Activated CD4-positive, alpha-beta T cell treated with anti-CD3 and anti-CD28 coated beads, Interleukin-2, amount 10 ng/mL, durations not matched to agents 24 days and 14 days (primary cell): ENCODE measurements around the gene CAPN5. TPM values are rescaled to one million over a fixed set of nuclear protein-coding genes. Genes with fewer than 3 reads are reported as not detected.

Experiments
- DNase-seq: peaks from one replicate; pipeline ENCODE4 v3.0.0; 2022
- H3K27ac Mint-ChIP-seq: one replicate; pipeline ENCODE4 v1.8.0; 2022; ENCODE audit warnings: mild to moderate bottlenecking, mixed read lengths
- H3K27me3 Mint-ChIP-seq: one replicate; pipeline ENCODE4 v1.8.0; 2022; ENCODE audit warnings: mixed read lengths
- H3K36me3 Mint-ChIP-seq: one replicate; pipeline ENCODE4 v1.8.0; 2022; ENCODE audit warnings: low read depth, mild to moderate bottlenecking, mixed read lengths
- H3K4me1 Mint-ChIP-seq: one replicate; pipeline ENCODE4 v1.8.0; 2021; ENCODE audit warnings: mixed read lengths
- H3K4me3 Mint-ChIP-seq: one replicate; pipeline ENCODE4 v1.8.0; 2022; ENCODE audit warnings: mild to moderate bottlenecking, moderate library complexity, mixed read lengths
- H3K9me3 Mint-ChIP-seq: one replicate; pipeline ENCODE4 v1.8.0; 2021; ENCODE audit warnings: mixed read lengths
- intact Hi-C: fragments of 100-400 bp; cut with micrococcal nuclease; formaldehyde crosslinking; loops from one replicate; pipeline ENCODE4 v1.15.1; 2023
- total RNA-seq: library from RNA; stranded (reverse); gene quantifications from 2 replicates; pipeline ENCODE4 v1.2.3, GENCODE V29; 2022

The CAPN5 gene
- total RNA-seq, 1 donor from 2014 or later, result 0.30 TPM

DNA sequence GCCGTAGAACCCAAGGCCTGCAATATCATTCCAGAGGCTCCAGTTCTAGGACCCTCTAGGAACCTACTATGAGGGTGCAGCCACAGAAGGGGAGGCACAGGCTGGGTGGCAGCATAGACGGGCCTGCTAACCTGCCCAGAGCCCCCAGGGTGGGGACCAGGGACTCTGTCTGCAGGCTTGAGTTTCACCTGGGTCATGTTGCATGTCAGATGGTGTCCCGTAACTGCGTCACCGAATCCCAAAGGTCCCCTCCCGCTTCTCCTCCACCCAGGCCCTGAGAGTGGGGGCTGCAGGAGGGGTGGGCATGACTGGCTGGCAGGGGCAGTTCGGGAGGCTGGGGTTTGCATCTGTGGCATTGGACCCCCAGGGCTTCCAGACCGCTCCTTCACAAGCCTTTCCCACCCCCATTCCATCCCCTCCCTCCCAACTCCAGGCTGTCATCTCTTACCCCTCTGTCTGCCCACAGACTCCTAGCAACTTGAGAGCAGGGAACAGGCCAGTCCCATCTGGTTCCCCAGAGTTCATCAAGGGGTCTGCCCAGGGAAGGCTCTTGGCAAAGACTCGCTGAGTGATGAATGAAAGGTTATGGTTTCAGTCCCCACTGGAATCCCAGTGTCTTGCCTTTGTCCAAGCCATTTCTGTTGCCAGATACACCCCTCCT is 77.6 kb downstream of the CAPN5 start:
- no peaks in the 10 kb centered on the region for H3K36me3 Mint-ChIP-seq
- DNase-seq, result no peak
- H3K27me3 Mint-ChIP-seq, result peaks cover 21% of the 10 kb centered on the region
- H3K4me1 Mint-ChIP-seq, result peaks cover 14% of the 10 kb centered on the region
- no peak overlapping the region for H3K4me3 Mint-ChIP-seq
- no peaks in the 10 kb centered on the region for H3K9me3 Mint-ChIP-seq
- intact Hi-C loops, result no loop called here
- H3K27ac Mint-ChIP-seq, result no peak overlapping the region

DNA sequence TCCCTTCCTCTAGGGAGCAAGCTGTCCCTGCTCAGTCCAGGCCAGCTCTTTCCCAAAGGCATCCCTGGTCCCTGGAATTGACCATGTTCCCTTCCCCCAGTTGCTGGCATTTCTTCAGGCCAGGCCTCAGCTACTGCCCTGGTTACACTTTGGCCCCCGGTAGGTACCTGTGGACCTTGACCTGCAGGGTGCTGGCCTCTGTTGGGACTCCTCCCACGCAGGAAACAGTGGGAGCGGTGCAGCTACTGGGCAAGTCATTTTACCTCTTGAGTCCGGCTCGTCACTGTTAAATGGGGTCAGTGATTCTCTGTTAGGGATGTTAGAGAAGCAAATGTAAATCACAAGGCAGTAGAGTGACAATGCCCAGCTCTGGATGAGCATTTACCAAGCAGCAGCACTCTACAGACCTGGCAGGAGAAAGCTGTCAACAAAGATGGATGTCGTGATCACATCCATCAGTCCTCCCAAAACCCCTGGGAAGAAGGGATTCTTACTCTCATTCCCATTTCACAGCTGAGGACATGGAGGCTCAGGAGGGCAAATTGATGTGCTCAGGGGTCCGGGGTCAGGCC is 78.2 kb downstream of the CAPN5 start:
- Mint-ChIP-seq H3K36me3 (no peaks in the 10 kb centered on the region), H3K27ac (no peak overlapping the region), H3K27me3 (peaks cover 16% of the 10 kb centered on the region), H3K9me3 (no peaks in the 10 kb centered on the region), H3K4me3 (no peak overlapping the region), H3K4me1 (peaks cover 15% of the 10 kb centered on the region)
- intact Hi-C loops, result no loop called here
- DNase-seq, result no peak

DNA sequence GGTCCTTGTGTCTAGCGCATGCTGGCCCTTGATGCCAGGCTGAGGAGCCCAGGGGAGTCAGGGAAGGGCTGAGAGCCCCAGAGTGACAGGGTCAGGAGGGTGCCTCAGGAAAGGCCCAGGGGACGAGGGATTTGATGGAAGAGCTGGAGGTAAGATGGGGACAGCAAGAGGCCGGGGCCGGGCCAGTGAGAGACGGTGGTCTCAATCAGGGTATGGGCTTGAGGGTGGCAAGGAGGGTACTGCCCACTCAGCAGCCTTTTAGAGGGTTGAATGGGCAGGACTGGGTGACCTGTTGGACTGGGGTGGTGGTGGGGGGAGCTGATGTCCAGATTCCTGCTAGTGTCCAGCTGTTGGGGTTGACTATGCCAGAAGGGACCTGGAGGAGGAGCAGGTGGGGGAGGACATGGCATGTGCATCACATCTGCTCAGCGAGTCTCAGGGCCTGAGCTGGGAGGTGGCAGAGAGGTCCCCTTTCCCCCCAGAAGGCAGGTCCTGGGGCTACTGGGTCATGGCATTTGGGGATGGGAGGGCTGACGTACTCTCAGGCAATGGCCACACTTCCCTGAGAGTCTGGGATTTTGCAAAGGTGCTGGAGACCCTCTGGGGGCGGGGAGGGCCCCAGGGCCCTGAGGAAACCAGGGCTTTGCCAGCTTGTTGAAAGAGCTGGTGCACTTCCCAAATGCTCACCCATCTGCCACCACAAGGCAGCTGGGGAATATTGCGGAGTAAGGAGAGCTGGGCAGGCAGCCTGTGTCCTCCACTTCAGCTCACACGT is 79.7 kb downstream of the CAPN5 start:
- DNase-seq, result no peak
- Mint-ChIP-seq H3K27me3 (peaks cover 14% of the 10 kb centered on the region), H3K4me3 (no peak overlapping the region), H3K9me3 (no peaks in the 10 kb centered on the region), H3K36me3 (no peaks in the 10 kb centered on the region), H3K4me1 (peaks cover 17% of the 10 kb centered on the region), H3K27ac (no peak overlapping the region)
- intact Hi-C loops, result no loop called here

DNA sequence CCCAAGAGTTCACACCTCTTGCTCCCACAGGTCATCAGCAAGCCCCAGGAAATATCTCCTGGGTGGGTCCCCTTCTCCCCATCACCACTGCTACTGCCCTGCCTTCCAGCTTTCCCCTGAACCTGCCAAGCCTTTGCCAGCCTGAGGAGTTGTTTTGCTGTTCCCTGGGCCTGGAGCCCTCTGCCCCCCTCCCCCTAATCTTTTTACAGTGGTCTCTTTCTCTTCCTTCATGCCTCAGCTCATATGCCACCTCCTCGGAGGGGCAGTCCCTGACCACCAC is 80.2 kb downstream of the CAPN5 start:
- Mint-ChIP-seq H3K4me1 (peaks cover 20% of the 10 kb centered on the region), H3K36me3 (no peaks in the 10 kb centered on the region), H3K9me3 (no peaks in the 10 kb centered on the region), H3K4me3 (no peak overlapping the region), H3K27me3 (peaks cover 14% of the 10 kb centered on the region), H3K27ac (no peak overlapping the region)
- intact Hi-C loops, result no loop called here
- DNase-seq, result no peak

DNA sequence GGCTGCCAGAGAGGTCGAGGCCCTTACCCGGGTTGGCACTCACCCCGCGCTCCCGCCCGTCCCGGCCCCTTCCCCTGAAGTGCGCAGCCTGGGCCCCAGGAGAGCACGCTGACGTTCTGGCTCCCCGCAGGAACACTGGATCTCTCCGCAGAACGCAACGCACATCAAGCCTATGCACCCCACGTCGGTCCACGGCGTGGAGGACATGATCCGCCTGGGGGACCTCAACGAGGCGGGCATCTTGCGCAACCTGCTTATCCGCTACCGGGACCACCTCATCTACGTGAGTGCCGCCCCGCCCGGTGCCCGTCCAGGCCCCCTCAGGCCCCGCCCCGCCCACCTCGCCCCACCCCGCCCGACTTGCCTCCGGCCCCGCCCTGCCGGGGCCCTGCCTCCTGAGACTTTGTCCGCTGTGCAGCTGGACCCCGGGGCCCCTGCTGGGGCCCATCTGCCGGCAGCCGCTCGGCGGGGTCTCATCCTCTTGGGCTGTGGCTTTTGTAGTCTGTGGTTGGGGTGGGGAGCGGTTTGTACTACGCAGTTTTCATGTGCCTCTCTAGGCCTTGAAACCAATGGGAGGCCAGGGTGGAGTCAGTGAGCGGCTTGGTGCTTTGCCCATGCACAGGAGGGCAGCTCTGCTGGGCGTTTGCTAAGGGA is 81.0 kb downstream of the CAPN5 start:
- Mint-ChIP-seq H3K27me3 (peaks cover 14% of the 10 kb centered on the region), H3K9me3 (no peaks in the 10 kb centered on the region), H3K36me3 (no peaks in the 10 kb centered on the region), H3K27ac (no peak overlapping the region), H3K4me3 (peak overlapping the region; percentile 76), H3K4me1 (peaks cover 24% of the 10 kb centered on the region)
- peak; percentile 78 for DNase-seq
- intact Hi-C loops, result no loop called here

DNA sequence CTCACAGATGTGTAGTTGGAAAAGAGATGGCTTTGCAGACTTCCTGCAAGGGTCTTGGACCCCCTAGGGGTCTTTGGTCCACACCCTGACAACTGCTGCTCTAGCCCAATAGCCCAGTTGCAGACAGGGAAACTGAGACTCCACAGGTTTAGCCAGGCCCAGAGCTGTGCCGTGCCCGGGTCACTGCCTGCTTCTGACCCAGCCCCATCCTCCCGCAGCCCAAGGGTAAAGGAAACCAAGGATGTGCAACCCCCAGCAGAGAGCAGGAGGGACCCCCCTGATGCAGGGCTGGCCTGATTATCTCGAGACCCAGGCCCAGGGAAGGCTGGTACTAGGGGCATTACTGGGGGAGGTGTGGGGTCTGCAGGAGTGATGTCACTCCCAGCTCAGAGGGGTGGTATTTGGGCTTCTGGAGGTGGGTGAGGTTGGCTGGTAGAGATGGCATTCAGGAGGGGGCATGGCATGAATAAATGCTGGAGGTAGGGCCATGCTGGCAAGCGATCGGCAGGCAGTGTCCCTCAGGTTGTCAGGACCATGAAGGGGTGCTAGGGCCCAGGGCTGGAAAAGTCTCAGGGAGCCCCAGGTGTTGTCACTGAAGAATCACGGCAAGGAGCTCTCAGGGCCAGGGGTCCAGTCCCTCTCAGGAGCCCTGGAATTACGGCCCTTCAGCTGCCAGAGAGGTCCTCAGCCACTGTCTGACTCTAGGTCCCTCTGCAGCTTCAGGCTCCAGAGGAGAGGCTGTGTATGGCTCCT is 82.4 kb downstream of the CAPN5 start:
- Mint-ChIP-seq H3K27me3 (peaks cover 14% of the 10 kb centered on the region), H3K4me3 (no peak overlapping the region), H3K27ac (no peak overlapping the region), H3K4me1 (peaks cover 33% of the 10 kb centered on the region), H3K36me3 (no peaks in the 10 kb centered on the region), H3K9me3 (no peaks in the 10 kb centered on the region)
- intact Hi-C loops, result no loop called here
- DNase-seq, result no peak

DNA sequence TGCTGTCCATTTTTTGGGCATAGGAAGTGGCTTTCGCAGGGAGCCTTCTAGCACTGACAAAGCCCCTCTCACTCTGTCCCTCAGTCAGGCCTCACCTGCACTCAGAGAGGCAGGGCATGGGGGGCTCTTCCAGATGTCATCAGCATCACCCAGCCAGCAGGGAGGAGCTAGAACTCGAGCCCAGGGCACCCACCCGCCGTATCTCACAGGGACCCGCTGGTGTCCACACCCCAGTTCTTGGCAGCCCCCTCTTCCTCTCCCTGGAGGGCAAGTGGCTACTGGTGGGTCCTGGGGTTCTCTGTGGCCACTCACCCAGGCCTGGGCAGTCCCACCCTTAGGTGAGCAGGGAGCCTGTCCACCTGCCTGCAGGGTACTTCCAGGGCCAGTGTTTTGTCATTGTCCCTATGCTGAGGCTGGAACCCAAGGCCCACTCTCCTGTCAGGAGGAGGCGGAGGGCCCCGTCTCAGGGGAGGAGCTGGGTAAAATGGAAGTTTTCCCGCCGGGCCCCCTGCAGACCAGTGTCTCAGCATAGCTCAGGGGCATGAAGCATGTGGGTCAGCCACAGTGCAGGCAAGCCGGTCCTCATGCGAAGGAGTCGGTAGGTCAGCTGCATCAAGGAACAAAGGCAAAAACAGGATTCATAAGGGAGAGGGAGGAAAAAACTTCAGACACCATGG is 83.1 kb downstream of the CAPN5 start:
- intact Hi-C loops, result no loop called here
- H3K4me3 Mint-ChIP-seq, result no peak overlapping the region
- no peak for DNase-seq
- peaks cover 33% of the 10 kb centered on the region for H3K4me1 Mint-ChIP-seq
- no peaks in the 10 kb centered on the region for H3K9me3 Mint-ChIP-seq
- no peak overlapping the region for H3K27ac Mint-ChIP-seq
- H3K36me3 Mint-ChIP-seq, result no peaks in the 10 kb centered on the region
- peaks cover 14% of the 10 kb centered on the region for H3K27me3 Mint-ChIP-seq

DNA sequence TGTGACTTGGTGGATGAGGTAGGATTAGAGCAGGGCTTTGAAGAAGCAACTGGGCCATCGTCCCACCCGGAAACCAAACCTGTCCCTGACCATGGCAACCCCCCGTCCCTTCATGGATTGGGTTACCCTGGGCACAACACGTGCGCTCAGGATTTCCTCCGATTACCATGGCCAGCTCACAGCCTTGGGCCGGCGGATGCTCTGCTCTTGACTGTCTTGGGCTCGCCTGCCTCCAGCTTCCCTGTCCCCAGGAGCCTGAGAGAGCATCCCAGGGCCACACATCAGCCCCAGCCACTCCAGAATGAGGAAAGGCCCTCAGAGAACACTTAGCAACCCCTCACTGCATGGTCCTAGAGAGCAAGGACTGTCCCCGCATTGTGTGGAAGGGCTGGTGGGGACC is 84.1 kb downstream of the CAPN5 start:
- DNase-seq, result no peak
- intact Hi-C loops, result no loop called here
- Mint-ChIP-seq H3K27ac (no peak overlapping the region), H3K4me1 (peaks cover 35% of the 10 kb centered on the region), H3K9me3 (no peaks in the 10 kb centered on the region), H3K4me3 (no peak overlapping the region), H3K27me3 (peaks cover 14% of the 10 kb centered on the region), H3K36me3 (no peaks in the 10 kb centered on the region)

DNA sequence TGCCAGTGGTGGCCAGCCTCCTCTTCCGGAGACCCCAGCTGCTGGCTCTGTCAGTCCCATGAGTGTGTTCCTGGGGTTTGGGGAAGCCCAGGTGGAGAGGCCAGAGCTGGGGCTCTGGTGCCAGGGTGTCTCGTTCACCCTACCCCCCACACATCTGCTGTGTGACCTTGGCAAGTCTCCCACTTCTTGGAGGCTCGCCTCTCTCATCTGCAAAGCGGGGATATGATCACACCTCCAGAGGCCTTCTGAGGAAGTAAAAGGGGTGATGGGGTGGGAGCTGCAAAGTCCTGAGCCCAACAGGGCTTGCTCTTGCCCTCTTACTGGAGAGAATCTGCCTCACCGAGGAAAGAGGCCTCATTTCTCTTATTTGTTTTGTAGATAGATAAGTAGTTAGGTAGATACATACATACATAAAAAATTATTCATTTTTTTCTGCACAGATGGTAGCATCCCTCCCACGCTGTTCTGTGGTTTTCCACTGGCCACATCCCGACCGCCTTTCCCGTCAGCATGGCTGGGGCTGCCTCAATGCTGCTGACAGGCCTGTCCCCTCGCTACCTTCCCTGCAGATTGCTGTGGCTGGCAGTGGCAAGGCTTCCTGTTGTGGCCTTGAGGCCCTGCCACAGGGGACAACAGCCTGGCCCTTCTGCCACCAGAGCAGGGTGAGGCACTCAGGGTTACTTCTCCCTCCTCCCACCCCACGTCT is 85.2 kb downstream of the CAPN5 start:
- Mint-ChIP-seq H3K27ac (peak overlapping the region; percentile 47), H3K27me3 (peaks cover 12% of the 10 kb centered on the region), H3K4me1 (peaks cover 35% of the 10 kb centered on the region), H3K36me3 (no peaks in the 10 kb centered on the region), H3K4me3 (peak overlapping the region; percentile 29), H3K9me3 (no peaks in the 10 kb centered on the region)
- intact Hi-C loops, result no loop called here
- peak; percentile 87 for DNase-seq

DNA sequence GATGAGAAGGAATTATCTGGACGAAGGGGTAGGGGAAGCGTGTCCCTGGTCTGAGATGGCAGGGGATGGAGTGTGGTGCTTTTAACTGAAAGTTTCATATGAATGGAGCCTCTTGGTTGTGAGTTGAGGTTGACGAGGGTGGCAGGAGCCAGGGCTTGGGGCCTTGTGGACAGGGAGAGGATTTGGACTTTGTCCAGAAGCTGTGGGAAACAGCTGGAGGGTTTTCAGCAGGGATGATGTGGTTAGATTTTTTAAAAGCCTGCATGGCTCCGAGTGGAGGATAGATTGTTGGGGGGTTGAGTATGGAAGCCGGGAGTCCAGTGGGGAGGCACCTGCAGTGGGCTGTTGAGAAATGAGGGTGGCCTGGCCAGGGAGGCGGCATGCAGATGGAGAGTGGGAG is 86.1 kb downstream of the CAPN5 start:
- Mint-ChIP-seq H3K36me3 (no peaks in the 10 kb centered on the region), H3K4me3 (peak overlapping the region; percentile 29), H3K4me1 (peaks cover 33% of the 10 kb centered on the region), H3K9me3 (no peaks in the 10 kb centered on the region), H3K27ac (peak overlapping the region; percentile 47), H3K27me3 (peaks cover 4% of the 10 kb centered on the region)
- DNase-seq, result no peak
- intact Hi-C loops, result no loop called here

DNA sequence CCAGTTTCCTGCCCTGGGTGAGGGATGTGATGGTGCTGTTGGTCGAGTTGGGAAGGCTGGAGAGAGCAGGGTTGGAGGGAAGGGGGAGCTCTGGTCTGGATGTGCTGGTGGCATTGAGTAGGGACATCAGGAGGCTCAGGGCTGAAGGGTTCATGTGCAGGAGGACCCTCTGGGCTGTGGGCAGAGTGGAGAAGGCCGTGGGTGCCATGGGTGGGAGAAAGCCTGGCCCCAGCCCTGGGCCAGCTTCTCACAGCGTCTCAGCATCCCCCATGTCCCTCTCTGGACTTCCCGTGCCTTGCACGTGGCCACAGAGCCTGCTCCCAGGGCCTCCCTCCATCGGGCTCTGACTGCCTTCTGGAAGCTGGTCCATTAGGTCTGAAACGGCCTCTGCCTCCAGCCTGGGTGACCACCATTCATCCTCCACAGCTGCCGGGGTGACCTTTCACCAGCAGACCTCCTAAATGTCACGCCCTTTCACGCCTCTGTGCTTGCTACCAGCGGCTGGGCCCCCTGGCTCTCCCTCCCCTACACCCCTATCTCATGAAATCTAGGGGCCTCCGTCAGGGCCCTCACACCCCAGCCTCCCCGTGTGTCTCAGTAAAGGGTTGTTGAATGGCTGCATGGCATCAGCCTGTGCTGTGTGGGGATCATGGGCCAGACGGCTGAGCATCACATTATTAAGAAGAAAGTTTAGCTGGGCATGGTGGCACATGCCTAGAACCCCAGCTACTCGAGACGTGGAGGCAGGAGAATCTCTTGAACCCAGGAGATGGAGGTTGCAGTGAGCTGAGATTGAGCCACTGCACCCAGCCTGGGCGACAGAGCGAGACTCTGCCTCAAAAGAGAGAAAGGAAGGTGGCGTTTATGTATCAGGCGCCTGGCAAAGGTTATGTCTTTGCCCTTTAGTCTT is 86.8 kb downstream of the CAPN5 start:
- H3K9me3 Mint-ChIP-seq, result no peaks in the 10 kb centered on the region
- H3K27me3 Mint-ChIP-seq, result no peaks in the 10 kb centered on the region
- no peak overlapping the region for H3K27ac Mint-ChIP-seq
- peaks cover 28% of the 10 kb centered on the region for H3K4me1 Mint-ChIP-seq
- H3K36me3 Mint-ChIP-seq, result no peaks in the 10 kb centered on the region
- H3K4me3 Mint-ChIP-seq, result peak overlapping the region; percentile 29
- no peak for DNase-seq
- intact Hi-C loops, result no loop called here

DNA sequence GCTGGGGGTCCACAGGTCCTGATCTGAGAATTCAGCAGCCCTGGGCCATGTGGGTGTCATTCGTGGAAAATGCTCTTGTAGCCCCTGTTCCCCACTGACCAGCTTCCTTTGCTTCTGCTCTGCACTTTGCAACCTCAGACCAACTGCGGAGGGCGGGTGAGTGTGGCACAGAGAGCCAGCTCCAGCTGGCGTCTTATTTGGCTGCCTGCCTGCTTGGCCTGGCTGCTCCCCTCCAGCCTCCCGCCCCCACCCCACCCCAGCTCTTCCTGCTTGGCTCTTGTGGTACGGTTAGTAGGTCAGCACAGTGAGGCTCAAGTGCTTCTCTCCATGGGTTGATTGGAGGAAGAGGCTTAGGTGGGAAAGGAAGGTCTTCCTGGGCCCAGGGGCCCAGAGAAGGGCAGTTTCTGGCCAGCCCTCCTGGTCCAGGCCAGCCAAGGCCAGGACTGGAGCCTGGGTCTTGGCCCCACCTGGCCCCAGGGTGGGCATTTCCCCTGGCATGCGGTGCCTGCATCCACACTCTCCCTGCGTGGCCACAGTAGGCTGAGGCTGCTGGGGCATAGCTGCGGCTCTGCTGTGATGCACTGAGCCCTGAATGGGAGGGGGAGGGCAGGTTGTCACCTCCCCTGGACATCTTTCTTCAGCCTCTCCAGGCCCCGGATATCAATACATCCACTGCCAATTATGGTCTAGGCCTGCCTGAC is 87.8 kb downstream of the CAPN5 start:
- Mint-ChIP-seq H3K36me3 (no peaks in the 10 kb centered on the region), H3K27ac (no peak overlapping the region), H3K4me1 (peaks cover 25% of the 10 kb centered on the region), H3K27me3 (no peaks in the 10 kb centered on the region), H3K4me3 (no peak overlapping the region), H3K9me3 (no peaks in the 10 kb centered on the region)
- DNase-seq, result no peak
- intact Hi-C loops, result no loop called here
